SK-N-SH (cell line): Measurements from ENCODE around the gene SHKBP1. TPM values are rescaled to one million over a fixed set of nuclear protein-coding genes. Genes with fewer than 3 reads are reported as not detected.
A peak's percentile ranks its signal among the peaks of the same experiment; 100 is the strongest.

Source experiments
- CTCF ChIA-PET: fragments of 300-600, 350-600 bp; formaldehyde crosslinking; extraction: SDS; loops from one replicate; lab custom pipeline; 2021; lab: Yijun Ruan, JAX
- POLR2A ChIA-PET: fragments of 350-600 bp; sonication (Branson Sonifier 250); formaldehyde crosslinking; extraction: SDS; loops from one replicate; lab custom pipeline; 2020; ENCODE audit warnings: antibody characterized with exemption, inconsistent platforms; lab: Yijun Ruan, JAX
- DNase-seq: peaks from one replicate; pipeline ENCODE4 v3.0.0; 2012
- H2AFZ ChIP-seq: fragments of 200-600 bp; sonication (generic); 2 replicates; pipeline ENCODE4 v1.8.1; 2016; ENCODE audit warnings: antibody characterized with exemption, mild to moderate bottlenecking, low read depth
- H3F3A ChIP-seq: fragments of 200-600 bp; sonication (generic); replicated peaks from 2 replicates; pipeline ENCODE3; 2016; ENCODE audit warnings: antibody characterized with exemption, mild to moderate bottlenecking; ENCODE audit not compliant: insufficient read depth
- H3K27ac ChIP-seq, 2 experiments: fragments of 200-500 bp in 1 of 2; fragments of 200-600 bp in 1 of 2; sonication (Bioruptor generic) in 1 of 2; sonication (generic), shearing (Covaris generic) in 1 of 2; 2 replicates each; pipeline versions ENCODE4 v1.5.1 to v1.6.1; 2014 to 2016; ENCODE audit warnings: low read depth in 2 of 2, inconsistent platforms in 1 of 2, low read length in 1 of 2, mild to moderate bottlenecking in 1 of 2, mixed read lengths in 1 of 2
- H3K27me3 ChIP-seq: fragments of 200-600 bp; sonication (generic), shearing (Covaris generic); 2 replicates; pipeline ENCODE4 v1.6.1; 2016; ENCODE audit warnings: mixed run types; ENCODE audit not compliant: insufficient read depth
- H3K36me3 ChIP-seq, 2 experiments: fragments of 200-500 bp in 1 of 2; fragments of 200-600 bp in 1 of 2; sonication (Bioruptor generic) in 1 of 2; sonication (generic) in 1 of 2; replicated peaks in 1 of 2; 2 replicates each; pipeline versions ENCODE3 to v1.5.1; 2014 to 2016; ENCODE audit warnings: low read length in 1 of 2, mild to moderate bottlenecking in 1 of 2; ENCODE audit not compliant: insufficient read depth in 2 of 2, control insufficient read depth in 1 of 2
- H3K4me1 ChIP-seq, 2 experiments: fragments of 200-500 bp in 1 of 2; fragments of 200-600 bp in 1 of 2; sonication (Bioruptor generic) in 1 of 2; sonication (generic), shearing (Covaris generic) in 1 of 2; 2 replicates each; pipeline versions ENCODE4 v1.5.1 to v1.6.1; 2014 to 2016; ENCODE audit warnings: low read depth in 1 of 2, low read length in 1 of 2, mixed run types in 1 of 2; ENCODE audit not compliant: insufficient read depth in 2 of 2, control insufficient read depth in 1 of 2
- H3K4me2 ChIP-seq: fragments of 200-600 bp; sonication (generic), shearing (Covaris generic); 2 replicates; pipeline ENCODE4 v1.6.1; 2017; ENCODE audit warnings: mixed run types
- H3K4me3 ChIP-seq, 2 experiments: fragments of 200-500 bp in 1 of 2; fragments of 200-600 bp in 1 of 2; sonication (Bioruptor generic) in 1 of 2; sonication (generic), shearing (Covaris generic) in 1 of 2; 2 replicates each; pipeline versions ENCODE4 v1.5.1 to v1.8.1; 2014 to 2016; ENCODE audit warnings: low read depth in 2 of 2, inconsistent platforms in 1 of 2, low read length in 1 of 2, mild to moderate bottlenecking in 1 of 2, mixed read lengths in 1 of 2, moderate library complexity in 1 of 2
- H3K79me2 ChIP-seq: fragments of 200-600 bp; sonication (generic); 2 replicates; pipeline ENCODE4 v1.8.1; 2017; ENCODE audit warnings: mild to moderate bottlenecking; ENCODE audit not compliant: insufficient read depth
- H3K9ac ChIP-seq: fragments of 200-600 bp; sonication (generic); 2 replicates; pipeline ENCODE4 v1.6.1; 2017; ENCODE audit warnings: mixed run types
- H3K9me2 ChIP-seq: fragments of 200-600 bp; sonication (generic); 2 replicates; pipeline ENCODE4 v1.6.1; 2017; ENCODE audit warnings: mixed run types
- H3K9me3 ChIP-seq: fragments of 200-600 bp; sonication (generic); 2 replicates; pipeline ENCODE4 v1.6.1; 2017; ENCODE audit warnings: mixed run types, mild to moderate bottlenecking, moderate library complexity
- H4K20me1 ChIP-seq: fragments of 200-600 bp; sonication (generic); 2 replicates; pipeline ENCODE4 v1.6.1; 2017; ENCODE audit warnings: mild to moderate bottlenecking, mixed run types; ENCODE audit not compliant: insufficient read depth
- ELF1 ChIP-seq: IDR thresholded peaks from 2 replicates; pipeline ENCODE4 v1.4.0; 2012
- EZH2phosphoT487 ChIP-seq: fragments of 200-600 bp; sonication (generic); IDR thresholded peaks from 2 replicates; pipeline ENCODE4 v1.6.1; 2017; ENCODE audit warnings: low read depth, mixed run types, mild to moderate bottlenecking, antibody characterized with exemption, moderate library complexity, borderline replicate concordance
- FOXJ3 ChIP-seq: sonication (generic); formaldehyde crosslinking; IDR thresholded peaks from 2 replicates; pipeline ENCODE4 v1.5.1; 2020; ENCODE audit warnings: mild to moderate bottlenecking, missing genetic modification reagents
- GATA2 ChIP-seq: sonication (generic); formaldehyde crosslinking; IDR thresholded peaks from 2 replicates; pipeline ENCODE4 v1.5.0; 2020; ENCODE audit warnings: mild to moderate bottlenecking, missing genetic modification reagents
- JUND ChIP-seq: IDR thresholded peaks from 2 replicates; pipeline ENCODE4 v1.4.0; 2012
- MEF2A ChIP-seq: IDR thresholded peaks from 2 replicates; pipeline ENCODE4 v1.4.0; 2012; ENCODE audit warnings: low read depth, borderline replicate concordance
- NFIC ChIP-seq: IDR thresholded peaks from 2 replicates; pipeline ENCODE4 v1.4.0; 2012; ENCODE audit warnings: borderline replicate concordance
- POLR2AphosphoS5 ChIP-seq: IDR thresholded peaks from 2 replicates; pipeline ENCODE4 v1.6.1; 2012; ENCODE audit warnings: low read depth, low read length
- RCOR1 ChIP-seq: fragments of 150-350 bp; IDR thresholded peaks from 2 replicates; pipeline ENCODE4 v1.6.1; 2017; ENCODE audit warnings: antibody characterized with exemption, low read length
- RFX5 ChIP-seq: IDR thresholded peaks from 2 replicates; pipeline ENCODE4 v1.6.1; 2012; ENCODE audit warnings: mild to moderate bottlenecking, improper control_type of control experiment, low read length
- RXRA ChIP-seq: IDR thresholded peaks from 2 replicates; pipeline ENCODE4 v1.4.0; 2012; ENCODE audit warnings: low read depth, mild to moderate bottlenecking, borderline replicate concordance
- TEAD4 ChIP-seq: IDR thresholded peaks from 2 replicates; pipeline ENCODE4 v1.4.0; 2012; ENCODE audit warnings: mild to moderate bottlenecking, borderline replicate concordance; ENCODE audit not compliant: insufficient read depth
- YY1 ChIP-seq: IDR thresholded peaks from 2 replicates; pipeline ENCODE4 v1.4.0; 2012; ENCODE audit warnings: low read depth, mild to moderate bottlenecking
- WGBS: methylation state at CpG from one replicate; pipeline ENCODE4 v1.1.6; 2017; ENCODE audit warnings: low lambda C conversion rate; 5-methylcytosine and 5-hydroxymethylcytosine counted together
- polyA plus RNA-seq, 3 experiments: library from polyadenylated mRNA; depleted of rRNA; stranded (reverse); fragments of >200 nt; gene quantifications; 2 replicates each; pipeline ENCODE4 v1.2.3, GENCODE V29; 2012
- TF ChIP-seq, protein P1 (sequence below): IDR thresholded peaks from 2 replicates; pipeline ENCODE4 v1.4.0; 2012; ENCODE audit warnings: low read depth
- TF ChIP-seq, protein P2 (sequence below): IDR thresholded peaks from 2 replicates; pipeline ENCODE4 v1.4.0; 2012; ENCODE audit warnings: low read depth, borderline replicate concordance
- TF ChIP-seq, protein P3 (sequence below): fragments of 150-350 bp; IDR thresholded peaks from 2 replicates; pipeline ENCODE4 v1.6.1; 2016; ENCODE audit warnings: mild to moderate bottlenecking, low read depth, low read length
- TF ChIP-seq, protein P4 (sequence below): IDR thresholded peaks from 2 replicates; pipeline ENCODE4; 2012
- TF ChIP-seq, protein P5 (sequence below): IDR thresholded peaks from 2 replicates; pipeline ENCODE4 v1.4.0; 2012; ENCODE audit warnings: low read depth, borderline replicate concordance

SHKBP1 gene
- polyA plus RNA-seq, 1 of the 3 experiments (the other 2 are of a cell fraction) = 62.7 TPM

DNA sequence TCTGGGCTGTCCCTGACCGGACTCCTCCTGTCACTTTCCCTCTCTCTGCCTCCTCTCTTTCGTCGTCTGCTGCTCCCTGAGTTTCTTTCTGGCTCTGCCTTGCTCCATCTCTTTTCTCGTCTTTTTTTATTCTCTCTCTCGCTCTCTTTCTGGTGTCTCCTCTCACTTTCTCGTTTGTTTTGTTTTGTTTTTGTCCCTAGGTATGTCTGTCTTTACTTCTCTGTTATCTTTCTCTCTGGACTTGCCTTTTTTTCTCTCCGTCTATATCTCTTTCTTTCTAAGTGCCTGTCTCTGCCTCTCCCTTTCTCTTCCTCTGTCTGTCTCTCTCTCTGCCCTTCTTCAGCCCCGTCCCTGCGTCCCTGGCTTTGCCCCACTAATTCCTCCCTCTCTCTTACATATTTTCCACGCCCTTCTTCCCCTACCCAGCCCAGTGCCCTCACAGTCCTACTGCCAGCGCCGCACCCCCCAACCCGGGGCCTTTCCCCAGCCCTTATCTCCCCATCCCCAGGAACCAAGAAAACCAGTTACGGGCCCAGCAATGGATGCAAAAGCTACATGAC, 48.1 kb upstream of the SHKBP1 start:
- H3K9ac ChIP-seq = no peak overlapping the region
- no peak overlapping the region for H2AFZ ChIP-seq
- no peaks in the 10 kb centered on the region for H3K9me2 ChIP-seq
- H3K4me3 ChIP-seq = peak overlapping the region in 1 of 2 experiments; percentile 60; a peak in 1 of 4 replicates
- H3K27me3 ChIP-seq = no peaks in the 10 kb centered on the region
- no peak overlapping the region for H3K4me2 ChIP-seq
- no peak overlapping the region for H3K27ac ChIP-seq
- no peaks in the 10 kb centered on the region for H4K20me1 ChIP-seq
- no peaks in the 10 kb centered on the region for H3F3A ChIP-seq
- WGBS = 58% methylated on average over 14 of the region's 14 CpGs
- no peaks in the 10 kb centered on the region for H3K9me3 ChIP-seq
- ChIA-PET POLR2A (no interaction called here), CTCF (interaction anchor here (0.7 to 2.7 kb wide), 8 partner anchors 10 to 249 kb away, joined by 3 to 9 read pairs (median 4); partner anchors contain the start of gene RAB4B)
- DNase-seq = no peak
- H3K4me1 ChIP-seq = peaks cover 0 to 11% of the 10 kb centered on the region in 2 experiments; a peak in 1 of 4 replicates
- TF ChIP-seq JUND = no peak
- TF ChIP-seq GATA2 = no peak
- no peak for TF ChIP-seq EZH2phosphoT487
- no peak for TF ChIP-seq RFX5
- no peak for TF ChIP-seq FOXJ3 (CRISPR knock-in tag)
- TF ChIP-seq, protein P1, sequence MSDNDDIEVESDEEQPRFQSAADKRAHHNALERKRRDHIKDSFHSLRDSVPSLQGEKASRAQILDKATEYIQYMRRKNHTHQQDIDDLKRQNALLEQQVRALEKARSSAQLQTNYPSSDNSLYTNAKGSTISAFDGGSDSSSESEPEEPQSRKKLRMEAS = no peak
- no peak for TF ChIP-seq YY1
- TF ChIP-seq, protein P2, sequence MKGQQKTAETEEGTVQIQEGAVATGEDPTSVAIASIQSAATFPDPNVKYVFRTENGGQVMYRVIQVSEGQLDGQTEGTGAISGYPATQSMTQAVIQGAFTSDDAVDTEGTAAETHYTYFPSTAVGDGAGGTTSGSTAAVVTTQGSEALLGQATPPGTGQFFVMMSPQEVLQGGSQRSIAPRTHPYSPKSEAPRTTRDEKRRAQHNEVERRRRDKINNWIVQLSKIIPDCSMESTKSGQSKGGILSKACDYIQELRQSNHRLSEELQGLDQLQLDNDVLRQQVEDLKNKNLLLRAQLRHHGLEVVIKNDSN = no peak
- TF ChIP-seq, protein P3, sequence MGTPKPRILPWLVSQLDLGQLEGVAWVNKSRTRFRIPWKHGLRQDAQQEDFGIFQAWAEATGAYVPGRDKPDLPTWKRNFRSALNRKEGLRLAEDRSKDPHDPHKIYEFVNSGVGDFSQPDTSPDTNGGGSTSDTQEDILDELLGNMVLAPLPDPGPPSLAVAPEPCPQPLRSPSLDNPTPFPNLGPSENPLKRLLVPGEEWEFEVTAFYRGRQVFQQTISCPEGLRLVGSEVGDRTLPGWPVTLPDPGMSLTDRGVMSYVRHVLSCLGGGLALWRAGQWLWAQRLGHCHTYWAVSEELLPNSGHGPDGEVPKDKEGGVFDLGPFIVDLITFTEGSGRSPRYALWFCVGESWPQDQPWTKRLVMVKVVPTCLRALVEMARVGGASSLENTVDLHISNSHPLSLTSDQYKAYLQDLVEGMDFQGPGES = no peak
- TF ChIP-seq, protein P4, sequence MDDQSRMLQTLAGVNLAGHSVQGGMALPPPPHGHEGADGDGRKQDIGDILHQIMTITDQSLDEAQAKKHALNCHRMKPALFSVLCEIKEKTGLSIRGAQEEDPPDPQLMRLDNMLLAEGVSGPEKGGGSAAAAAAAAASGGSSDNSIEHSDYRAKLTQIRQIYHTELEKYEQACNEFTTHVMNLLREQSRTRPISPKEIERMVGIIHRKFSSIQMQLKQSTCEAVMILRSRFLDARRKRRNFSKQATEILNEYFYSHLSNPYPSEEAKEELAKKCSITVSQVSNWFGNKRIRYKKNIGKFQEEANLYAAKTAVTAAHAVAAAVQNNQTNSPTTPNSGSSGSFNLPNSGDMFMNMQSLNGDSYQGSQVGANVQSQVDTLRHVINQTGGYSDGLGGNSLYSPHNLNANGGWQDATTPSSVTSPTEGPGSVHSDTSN = no peak
- no peak for TF ChIP-seq ELF1
- TF ChIP-seq MEF2A = no peak
- TF ChIP-seq POLR2AphosphoS5 = no peak
- no peak for TF ChIP-seq NFIC
- TF ChIP-seq RCOR1 = no peak
- TF ChIP-seq RXRA = no peak
- TF ChIP-seq, protein P5, sequence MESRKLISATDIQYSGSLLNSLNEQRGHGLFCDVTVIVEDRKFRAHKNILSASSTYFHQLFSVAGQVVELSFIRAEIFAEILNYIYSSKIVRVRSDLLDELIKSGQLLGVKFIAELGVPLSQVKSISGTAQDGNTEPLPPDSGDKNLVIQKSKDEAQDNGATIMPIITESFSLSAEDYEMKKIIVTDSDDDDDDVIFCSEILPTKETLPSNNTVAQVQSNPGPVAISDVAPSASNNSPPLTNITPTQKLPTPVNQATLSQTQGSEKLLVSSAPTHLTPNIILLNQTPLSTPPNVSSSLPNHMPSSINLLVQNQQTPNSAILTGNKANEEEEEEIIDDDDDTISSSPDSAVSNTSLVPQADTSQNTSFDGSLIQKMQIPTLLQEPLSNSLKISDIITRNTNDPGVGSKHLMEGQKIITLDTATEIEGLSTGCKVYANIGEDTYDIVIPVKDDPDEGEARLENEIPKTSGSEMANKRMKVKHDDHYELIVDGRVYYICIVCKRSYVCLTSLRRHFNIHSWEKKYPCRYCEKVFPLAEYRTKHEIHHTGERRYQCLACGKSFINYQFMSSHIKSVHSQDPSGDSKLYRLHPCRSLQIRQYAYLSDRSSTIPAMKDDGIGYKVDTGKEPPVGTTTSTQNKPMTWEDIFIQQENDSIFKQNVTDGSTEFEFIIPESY = no peak
- no peak for TF ChIP-seq TEAD4
- H3K36me3 ChIP-seq = no peaks in the 10 kb centered on the region
- H3K79me2 ChIP-seq = no peaks in the 10 kb centered on the region
